Amygdala (tissue), 56 donors: ENCODE data around the gene RADX.
"Not testable (repeated sequence)": the region's sequence is repeated elsewhere in the genome, so short reads cannot be mapped to it uniquely, and the experiment has no call there.

Experiments used
- DNase-seq, 56 donors: peaks; one replicate each; lab custom pipeline; 2025; lab: John Stamatoyannopoulos, UW

Gene RADX

GRCh38 chrX:106611679-106612392 is at the start of gene RADX:
TSS of gene RADX (plus strand) at chrX:106611978. CDS start at chrX:106612081, 103 bp downstream.
- peak; percentile 1 to 84 (median 60) for DNase-seq

DNA sequence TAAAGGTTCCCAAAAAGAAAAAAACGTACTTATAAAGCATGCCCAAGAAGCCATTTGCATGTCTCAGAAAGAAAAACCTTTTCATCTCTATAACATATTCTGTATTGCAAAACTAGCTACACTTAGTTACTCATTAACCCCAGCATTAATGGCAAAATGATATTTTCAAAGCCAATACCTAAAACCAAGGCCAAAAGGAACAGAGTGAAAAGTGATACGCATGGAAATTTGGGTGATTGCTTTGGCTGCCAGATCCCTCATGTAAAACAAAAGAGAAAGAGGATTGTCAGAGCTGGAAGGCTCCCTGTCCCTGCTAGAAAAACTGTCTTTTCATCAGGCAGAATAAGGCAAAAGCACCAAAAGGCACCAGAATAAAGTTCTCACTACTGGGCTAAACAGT is 46.8 kb upstream of the RADX start:
- no peak for DNase-seq

DNA sequence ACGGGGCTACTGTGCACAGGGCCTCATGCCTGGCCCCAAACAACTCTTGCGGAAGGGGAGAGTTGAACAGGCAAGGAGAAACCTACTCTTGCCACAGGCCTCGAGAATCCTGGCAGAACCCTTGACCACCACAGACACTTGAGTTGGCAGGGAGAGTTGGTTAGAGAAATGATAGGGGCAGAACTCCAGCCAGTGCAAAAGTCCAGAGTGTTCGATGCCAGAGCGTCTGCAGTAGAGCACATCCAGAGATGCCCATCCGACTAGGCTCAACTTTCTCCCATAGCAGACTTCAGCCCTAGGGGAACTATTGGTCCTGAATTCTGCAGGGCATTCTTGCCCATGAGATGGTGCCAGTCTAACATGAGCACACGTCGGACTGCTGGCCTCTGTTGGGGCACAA is 45.4 kb upstream of the RADX start:
- no peak for DNase-seq

- no peak for DNase-seq
Observed at GRCh38 chrX:106581856-106582255, 29.9 kb upstream of the RADX start.

DNA sequence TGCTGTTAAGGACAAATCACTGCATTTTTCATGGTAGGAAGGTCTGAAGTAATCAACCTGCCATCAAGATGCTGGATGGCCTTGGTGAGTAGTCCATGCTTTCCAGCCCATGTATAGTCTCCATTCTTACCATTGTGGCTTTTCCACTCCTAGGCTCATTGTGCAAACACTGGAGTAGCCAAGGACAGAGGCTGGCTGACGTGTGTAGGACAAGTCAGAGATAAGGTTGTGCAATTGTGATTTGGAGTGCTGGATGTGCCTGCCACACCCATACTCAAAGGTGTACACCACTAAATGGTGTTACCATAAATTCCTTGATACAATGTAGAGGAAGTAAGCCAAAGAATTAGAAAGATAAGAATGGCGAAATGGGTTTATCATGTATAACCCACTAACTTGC is 26.3 kb upstream of the RADX start:
- no peak for DNase-seq

DNA sequence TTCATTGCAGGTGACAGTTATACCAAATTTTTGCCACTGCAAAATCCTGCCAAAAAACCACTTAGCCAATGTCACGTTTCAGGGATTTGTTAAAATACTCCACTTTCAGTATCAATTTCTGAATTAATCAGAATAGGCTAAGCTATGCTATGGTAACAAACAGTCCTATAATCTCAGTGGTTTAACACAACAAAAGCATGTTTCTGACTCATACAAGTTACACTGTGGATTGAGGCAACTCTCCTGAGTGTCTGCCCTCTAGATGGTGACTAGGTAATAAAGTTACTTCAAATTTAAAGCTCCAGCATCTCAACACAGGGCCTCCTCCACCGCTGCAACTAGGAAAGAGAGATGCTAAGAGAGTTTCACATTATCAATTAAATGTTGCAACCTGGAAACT is 23.0 kb upstream of the RADX start:
- no peak for DNase-seq

DNA sequence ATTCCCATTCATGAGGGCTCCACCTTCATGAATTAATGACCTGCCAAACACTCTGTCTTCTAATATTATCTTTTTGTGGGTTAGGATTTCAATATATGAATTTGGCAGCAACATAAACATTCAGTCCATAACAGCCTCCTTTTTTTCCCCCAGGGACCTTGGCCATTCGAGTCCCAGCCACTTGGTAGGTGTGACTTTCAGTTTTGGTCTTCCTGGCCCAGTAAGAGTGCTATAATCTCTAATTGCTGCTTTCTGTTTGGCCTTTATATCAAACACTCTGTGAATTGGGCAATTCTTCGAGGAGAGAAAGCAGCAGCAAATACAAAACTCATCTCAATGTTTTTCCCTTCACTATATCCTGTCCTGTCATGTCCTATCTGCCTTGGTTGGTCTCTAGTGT is 12.4 kb upstream of the RADX start:
- DNase-seq: no peak

- no peak for DNase-seq
Observed at GRCh38 chrX:106606571-106606970, 5.2 kb upstream of the RADX start.

DNA sequence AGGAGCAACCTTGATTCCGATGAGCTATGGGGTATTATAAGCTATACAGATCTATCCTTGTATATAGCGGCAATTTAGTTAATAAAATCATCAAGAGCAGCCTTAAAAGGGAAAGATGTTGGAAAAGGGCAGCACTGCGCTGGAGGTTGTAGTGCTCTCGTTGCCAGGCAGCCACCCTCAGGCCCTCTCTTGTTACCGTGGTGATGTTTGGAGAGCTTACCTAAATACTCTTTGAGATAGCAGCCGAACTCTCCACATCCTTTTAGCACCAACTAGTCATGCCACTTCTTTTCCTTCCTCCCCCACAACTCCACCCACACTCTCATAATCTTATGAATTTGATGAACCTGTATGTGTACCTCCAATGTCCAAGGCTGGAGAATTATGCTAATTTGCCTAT is 3.8 kb upstream of the RADX start:
- peak in 5 of 56 donors; percentile 0 to 9 (median 1) for DNase-seq

DNA sequence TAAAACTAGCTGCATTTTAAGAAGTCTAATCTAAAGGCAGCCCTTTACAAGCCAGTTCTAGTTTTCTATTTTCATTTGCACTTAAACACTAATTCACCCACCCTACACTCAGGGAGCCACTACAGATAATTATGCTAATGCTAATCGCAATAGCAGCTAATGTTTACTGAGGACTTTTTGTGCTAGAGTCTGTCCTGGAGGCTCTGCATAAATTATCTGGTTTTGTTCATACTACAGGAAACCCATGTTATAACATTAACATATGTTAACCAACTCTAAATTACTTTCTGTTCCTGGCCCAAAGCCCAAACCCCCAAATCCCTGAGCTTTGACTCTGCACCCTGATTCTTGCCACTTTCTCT is 480 bp upstream of the RADX start:
- no peak for DNase-seq

GRCh38 chrX:106612393-106612763 is 600 bp downstream of the RADX start:
- DNase-seq: no peak

DNA sequence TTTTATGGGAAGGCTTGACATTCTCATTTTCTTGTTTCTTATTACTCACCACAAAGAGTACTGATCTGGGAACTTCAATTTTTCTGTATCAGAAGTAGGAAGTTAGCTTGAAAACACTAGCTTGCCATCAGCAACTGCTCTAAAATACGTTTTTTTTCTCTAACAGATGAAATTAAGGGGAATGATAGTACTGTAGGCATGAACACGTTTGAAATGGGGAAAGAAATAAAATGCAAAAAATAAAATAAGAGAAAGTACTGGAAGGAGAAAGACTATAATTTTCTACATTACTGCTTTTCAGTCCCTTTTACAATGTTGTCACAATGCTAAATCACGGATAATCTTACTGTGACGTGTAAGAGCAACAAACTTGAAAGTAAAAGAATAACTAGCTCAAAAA is 1.5 kb downstream of the RADX start:
- DNase-seq: no peak

DNA sequence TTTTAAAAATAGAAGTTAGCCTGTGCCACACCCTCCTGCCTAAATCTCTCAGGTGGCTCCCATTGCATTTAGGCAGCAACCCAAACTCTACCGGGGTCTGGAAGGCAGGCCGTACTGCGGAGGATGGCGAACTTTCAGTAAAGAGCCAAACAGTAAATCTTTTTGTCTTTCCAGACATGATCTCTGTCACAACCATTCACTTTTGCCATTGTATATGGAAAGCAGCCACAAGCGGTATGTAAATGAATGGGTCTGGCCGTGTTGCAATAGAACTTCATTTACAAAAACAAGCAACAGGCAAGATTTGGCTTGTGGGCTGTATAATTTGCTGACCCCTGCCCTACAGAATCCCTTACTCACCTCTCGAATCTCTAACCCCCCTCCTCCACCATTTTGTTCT is 3.3 kb downstream of the RADX start:
- DNase-seq: no peak

GRCh38 chrX:106619797-106620196 is 8.0 kb downstream of the RADX start:
- no peak for DNase-seq

- DNase-seq: no peak
Observed at GRCh38 chrX:106621836-106622235, 10.1 kb downstream of the RADX start.

DNA sequence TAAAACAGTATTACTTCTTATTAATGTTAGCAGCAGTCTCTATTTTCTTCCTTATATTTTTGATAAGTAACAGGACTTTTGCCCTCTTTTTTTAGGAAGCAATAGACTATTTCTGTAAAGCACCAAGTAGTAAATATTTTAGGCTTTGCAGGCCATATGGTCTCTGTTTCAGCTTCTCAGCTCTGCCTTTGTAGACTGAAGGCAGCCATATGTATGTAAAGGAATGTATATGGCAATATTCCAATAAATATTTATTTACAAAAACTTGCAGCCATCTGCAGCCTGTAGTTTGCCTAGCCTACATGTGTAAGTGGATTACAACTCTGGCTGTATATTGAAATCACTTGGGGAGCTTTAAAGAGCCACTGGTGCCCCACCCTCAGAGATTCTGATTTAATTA is 15.0 kb downstream of the RADX start:
- DNase-seq: no peak

DNA sequence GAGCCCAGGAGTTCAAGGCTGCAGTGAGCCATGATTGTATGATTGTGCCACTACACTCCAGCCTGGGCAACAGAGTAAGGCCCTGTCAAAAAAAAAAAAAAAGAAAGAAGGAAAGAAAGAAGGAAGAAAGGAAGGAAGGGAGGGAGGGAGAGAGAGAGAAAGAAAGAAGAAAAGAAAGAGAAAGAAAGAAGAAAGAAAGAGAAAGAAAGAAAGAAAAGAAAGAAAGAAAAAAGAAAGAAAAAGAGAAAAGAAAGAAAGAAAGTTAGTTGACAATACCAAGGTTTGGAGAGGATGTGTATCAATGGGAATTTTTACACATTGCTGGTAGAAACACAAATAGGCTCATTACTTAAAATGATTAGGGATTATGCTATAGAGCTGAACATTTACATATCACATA is 19.8 kb downstream of the RADX start:
- DNase-seq: no peak

DNA sequence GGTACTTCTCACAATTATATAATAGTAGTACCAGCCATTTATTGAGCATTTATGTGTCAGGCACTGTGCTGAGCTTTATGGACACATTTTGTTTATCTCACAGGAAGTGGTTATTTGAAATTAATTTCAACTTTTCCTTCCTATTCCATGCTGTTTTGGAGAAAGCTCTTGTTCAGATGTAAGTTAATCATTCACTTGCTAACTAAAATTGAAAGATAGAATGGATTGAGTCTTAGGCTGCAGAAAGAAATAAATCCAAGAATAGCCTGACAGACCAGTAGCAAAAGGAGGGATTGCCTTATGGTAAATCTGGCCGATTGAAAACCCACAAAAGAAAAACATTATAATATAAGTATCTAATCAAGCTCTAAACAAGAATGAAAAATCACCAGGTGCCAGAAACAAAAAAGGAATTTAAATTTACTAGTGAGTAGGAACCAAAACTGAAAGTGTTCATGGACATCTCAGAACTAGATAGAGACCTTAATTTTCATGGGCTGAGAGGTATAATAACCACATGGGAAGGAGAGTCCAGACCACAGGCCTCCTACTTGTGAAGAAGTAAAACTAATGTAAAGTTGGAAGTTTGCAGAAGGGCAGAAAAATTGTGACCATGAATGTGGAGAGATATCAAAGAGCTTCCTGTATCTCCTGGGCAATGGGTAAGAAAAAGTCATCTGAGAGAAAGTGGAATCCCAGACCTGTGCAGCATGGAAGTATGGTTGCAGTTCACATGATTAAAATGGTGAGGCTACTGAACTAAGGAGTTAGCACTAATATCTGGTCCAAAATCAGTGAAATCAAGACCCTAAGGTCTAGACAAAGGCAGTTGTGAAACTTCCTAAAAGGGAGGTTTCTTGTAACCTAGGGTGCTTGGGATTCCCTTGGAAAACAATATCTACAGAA is 38.0 kb downstream of the RADX start:
- no peak for DNase-seq

- DNase-seq: not testable (repeated sequence)
Observed at GRCh38 chrX:106653625-106654024, 41.8 kb downstream of the RADX start.

GRCh38 chrX:106670631-106671030 is 58.9 kb downstream of the RADX start:
- DNase-seq: no peak

GRCh38 chrX:106672527-106672926 is 60.7 kb downstream of the RADX start:
- no peak for DNase-seq

GRCh38 chrX:106680716-106681115 is 68.9 kb downstream of the RADX start:
- no peak for DNase-seq
